Mucosa of descending colon (tissue), 3 donors: ENCODE data around the gene SDC3. TPM values are rescaled to one million over a fixed set of nuclear protein-coding genes. Genes with fewer than 3 reads are reported as not detected.

Source experiments
- ATAC-seq: fragments of 200-7000 bp; cut with Tn5 transposase; one replicate; pipeline ENCODE4 v1.9.1; 2020; ENCODE audit warnings: mild to moderate bottlenecking, moderate library complexity
- DNase-seq, 3 donors: peaks; one replicate each; pipeline ENCODE4 v3.0.0-alpha.2; 2020
- H3K36me3 ChIP-seq: fragments of 200-600 bp; one replicate; pipeline ENCODE4 v1.8.0; 2021; ENCODE audit warnings: low read depth, mild to moderate bottlenecking
- H3K4me1 ChIP-seq: fragments of 200-600 bp; one replicate; pipeline ENCODE4 v1.8.0; 2021; ENCODE audit warnings: low read depth, mild to moderate bottlenecking
- H3K4me3 ChIP-seq: fragments of 200-600 bp; one replicate; pipeline ENCODE4 v1.8.0; 2021; ENCODE audit warnings: mild to moderate bottlenecking
- H3K9me3 ChIP-seq: fragments of 200-600 bp; one replicate; pipeline ENCODE4 v1.8.0; 2021; ENCODE audit warnings: mild to moderate bottlenecking
- CTCF ChIP-seq: fragments of 200-600 bp; IDR thresholded peaks from one replicate; pipeline ENCODE4 v1.8.0; 2022; ENCODE audit warnings: antibody characterized with exemption, mild to moderate bottlenecking
- intact Hi-C, 2 donors: fragments of 100-400 bp; cut with DNase I in 1 of 2; cut with micrococcal nuclease in 1 of 2; formaldehyde crosslinking; loops; one replicate each; pipeline versions ENCODE4 v1.11.0 to v1.11.1; 2022; cut with DNase I, micrococcal nuclease
- total RNA-seq, 3 donors: library from RNA; stranded (reverse); fragmentation: NEBNext Ultra II Directional in 2 of 3; extraction: Animal tissue kit (Norgen Biotek cat#: 25700) in 2 of 3; gene quantifications; one replicate each; pipeline versions ENCODE4 v1.2.1 to v1.2.4, GENCODE V29; 2021 to 2023
- donor health status: DM: no; HTN: no; CAD: no; lungs with moderate emphysema.
- donor health status: DM: no; HTN: no; CAD: no.
- donor health status: DM: no; HTN: yes; CAD: no.

SDC3 gene
- total RNA-seq, 3 donors from 2014 or later, result 9.8 to 81.6 (median 17.2) TPM

- H3K36me3 ChIP-seq, result no peaks in the 10 kb centered on the region
- no peak for TF ChIP-seq CTCF
- DNase-seq (no peak), ATAC-seq (no peak)
- H3K9me3 ChIP-seq, result no peaks in the 10 kb centered on the region
- intact Hi-C loops, result no loop called here
- no peaks in the 10 kb centered on the region for H3K4me1 ChIP-seq
- H3K4me3 ChIP-seq, result no peak overlapping the region
Observed at GRCh38 chr1:30915491-30916230, 7.1 kb upstream of the SDC3 start.

GRCh38 chr1:30914931-30915330, 6.4 kb upstream of the SDC3 start:
- intact Hi-C loops, result loop anchor here (5.0 kb wide), 2 partner anchors 113 to 133 kb away; no protein-coding TSS in a partner anchor
- Histone ChIP-seq H3K4me1 (peaks cover 1% of the 10 kb centered on the region), H3K4me3 (no peak overlapping the region), H3K36me3 (no peaks in the 10 kb centered on the region), H3K9me3 (no peaks in the 10 kb centered on the region)
- DNase-seq, result no peak
- TF ChIP-seq CTCF, result no peak
- no peak for ATAC-seq

GRCh38 chr1:30914587-30914922, 6.0 kb upstream of the SDC3 start:
- ATAC-seq, result no peak
- no peak for TF ChIP-seq CTCF
- no peaks in the 10 kb centered on the region for H3K36me3 ChIP-seq
- intact Hi-C loops, result loop anchor here (5.0 kb wide), 2 partner anchors 112 to 132 kb away; no protein-coding TSS in a partner anchor
- no peaks in the 10 kb centered on the region for H3K9me3 ChIP-seq
- peaks cover 5% of the 10 kb centered on the region for H3K4me1 ChIP-seq
- no peak for DNase-seq
- H3K4me3 ChIP-seq, result no peak overlapping the region

GRCh38 chr1:30912913-30913652, 4.5 kb upstream of the SDC3 start:
- peak; percentile 5 for ATAC-seq
- Histone ChIP-seq H3K4me3 (no peak overlapping the region), H3K9me3 (no peaks in the 10 kb centered on the region), H3K36me3 (no peaks in the 10 kb centered on the region), H3K4me1 (peaks cover 11% of the 10 kb centered on the region)
- DNase-seq, result peak; percentile 41 to 63 (median 49)
- no peak for TF ChIP-seq CTCF
- intact Hi-C loops, result loop anchor here (2.0 to 5.0 kb wide), 3 partner anchors 111 to 131 kb away; no protein-coding TSS in a partner anchor

- intact Hi-C loops, result loop anchor here (2.0 to 5.0 kb wide), 3 partner anchors 110 to 130 kb away; no protein-coding TSS in a partner anchor
- H3K4me3 ChIP-seq, result no peak overlapping the region
- no peak for TF ChIP-seq CTCF
- no peak for ATAC-seq
- peaks cover 11% of the 10 kb centered on the region for H3K4me1 ChIP-seq
- H3K9me3 ChIP-seq, result no peaks in the 10 kb centered on the region
- DNase-seq, result no peak
- no peaks in the 10 kb centered on the region for H3K36me3 ChIP-seq
Observed at GRCh38 chr1:30912224-30912623, 3.7 kb upstream of the SDC3 start.
